COR-L47 (cell line): ENCODE measurements around the gene HTR2A.
"Not testable (repeated sequence)": the region's sequence is repeated elsewhere in the genome, so short reads cannot be mapped to it uniquely, and the experiment has no call there.

Experiments used
- DNase-seq: peaks from one replicate; lab custom pipeline; 2025; lab: John Stamatoyannopoulos, UW

Gene HTR2A

GRCh38 chr13:46804921-46805320 is 91.9 kb downstream of the HTR2A start:
- not testable (repeated sequence) for DNase-seq

DNA sequence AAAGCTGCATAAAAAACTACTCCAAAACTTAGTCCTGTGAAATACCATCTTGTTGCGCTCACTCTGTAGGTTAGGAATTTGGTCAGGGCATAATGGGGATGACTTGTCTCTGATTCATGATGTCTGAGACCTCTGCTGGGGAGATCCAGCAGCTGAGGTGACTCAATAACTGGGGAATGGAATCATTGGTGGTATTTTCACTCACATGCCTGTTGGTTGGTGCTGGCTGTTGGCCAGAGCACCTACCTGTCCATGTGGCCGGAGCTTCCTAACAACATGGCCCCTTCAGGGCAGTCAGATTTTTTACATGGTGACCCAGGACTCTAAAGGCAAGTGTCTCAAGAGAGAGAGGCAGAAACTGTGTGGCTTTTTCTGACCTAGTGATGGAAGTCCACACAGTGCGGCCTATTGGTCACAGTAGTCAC is 92.5 kb downstream of the HTR2A start:
- no peak for DNase-seq

GRCh38 chr13:46803586-46803985 is 93.3 kb downstream of the HTR2A start:
- DNase-seq = no peak

DNA sequence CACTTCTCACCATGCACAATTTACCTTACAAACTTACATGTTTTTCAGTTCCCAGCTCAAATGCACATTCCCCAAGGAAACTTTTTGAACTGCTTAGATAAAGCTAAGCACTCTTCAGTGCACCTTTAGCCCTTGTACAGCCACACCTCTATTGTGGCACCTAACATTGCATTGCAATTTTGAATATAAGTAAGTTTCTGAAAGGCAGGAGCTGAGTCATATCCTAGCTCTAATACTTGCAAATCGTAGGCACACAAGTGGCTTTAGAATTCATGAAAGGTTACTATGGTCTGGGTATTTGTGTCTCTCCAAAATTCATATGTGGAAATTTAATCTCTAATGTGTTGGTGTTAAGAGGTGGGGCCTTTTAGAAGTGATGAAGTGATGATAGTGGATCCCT is 95.0 kb downstream of the HTR2A start:
- DNase-seq = no peak

DNA sequence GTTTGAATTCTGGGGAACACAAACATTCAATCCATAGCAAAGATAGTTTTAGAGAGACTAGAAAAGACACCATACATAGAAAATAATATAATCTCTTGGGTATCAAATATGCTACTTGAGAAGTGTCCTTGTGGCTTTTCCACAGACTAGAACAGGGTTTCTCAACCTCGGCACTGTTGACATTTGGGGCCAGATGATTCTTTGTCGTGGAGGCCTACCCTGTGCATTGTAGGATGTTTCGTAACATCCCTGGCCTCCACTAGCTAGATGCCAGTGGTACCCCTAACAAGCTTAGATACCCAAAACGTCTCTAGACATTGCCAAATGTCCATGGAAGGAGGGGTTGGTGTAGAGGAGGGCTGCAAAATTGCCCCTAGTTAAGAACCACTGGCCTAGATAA is 97.7 kb downstream of the HTR2A start:
- no peak for DNase-seq

GRCh38 chr13:46797501-46798237 is 99.2 kb downstream of the HTR2A start:
- no peak for DNase-seq

DNA sequence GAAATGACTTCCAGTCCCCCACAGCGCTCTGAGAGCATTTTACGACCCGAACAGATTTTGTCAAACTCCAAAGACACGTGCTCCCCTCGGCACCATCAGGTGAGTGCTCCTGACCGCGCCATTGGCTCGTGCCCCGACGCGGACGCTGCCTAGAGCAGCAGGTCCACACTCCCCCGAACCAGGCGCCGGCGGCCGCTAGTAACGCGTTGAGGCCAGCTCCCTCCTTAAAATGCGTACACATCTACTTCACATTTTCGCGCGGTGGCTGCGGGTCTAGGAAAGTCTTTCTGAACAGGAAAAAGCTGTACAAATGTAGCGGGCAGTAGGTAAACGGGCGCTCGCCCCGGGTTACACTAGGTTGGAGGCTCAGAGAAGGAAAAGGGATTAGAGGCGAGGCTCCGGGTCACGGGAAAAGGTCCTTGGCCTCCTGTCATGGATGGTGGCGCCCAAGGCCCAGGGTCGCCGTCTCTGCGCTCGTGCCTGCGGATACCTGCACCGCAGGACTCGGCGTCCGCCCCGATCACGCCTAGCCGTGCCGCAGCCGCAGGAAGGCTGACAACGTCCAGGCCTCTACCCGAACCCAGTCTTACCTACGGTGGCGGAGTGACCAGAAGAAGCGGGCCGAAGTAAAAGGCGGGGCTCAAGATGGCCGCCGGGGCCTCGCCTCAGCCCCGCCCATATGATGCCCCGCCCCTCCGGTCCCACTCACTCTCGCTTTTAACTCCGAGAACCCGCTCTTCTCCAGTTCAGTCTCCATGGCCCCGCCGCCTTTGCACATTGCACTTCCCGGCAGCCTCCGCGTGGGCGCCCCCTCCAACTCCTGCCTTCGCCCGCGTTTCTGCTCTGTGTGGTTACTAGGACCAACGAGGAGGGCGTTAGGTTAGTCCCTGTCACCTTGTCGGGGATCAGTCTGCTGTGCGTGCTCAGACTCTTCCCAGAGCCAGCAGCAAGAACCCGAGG is 100.1 kb downstream of the HTR2A start, which contains the start of gene ESD:
Gene ESD (minus strand): TSS at position 647 of the 960 bp plus-strand sequence. CDS start 5,748 bp downstream, outside the sequence.
- DNase-seq = peak; percentile 96

GRCh38 chr13:46796129-46796514 is 100.7 kb downstream of the HTR2A start:
- no peak for DNase-seq

GRCh38 chr13:46795321-46795720 is 101.5 kb downstream of the HTR2A start:
- no peak for DNase-seq

- DNase-seq = no peak
Measured at GRCh38 chr13:46783504-46783903, 113.3 kb downstream of the HTR2A start.

GRCh38 chr13:46782691-46783090 is 114.2 kb downstream of the HTR2A start:
- DNase-seq = no peak

DNA sequence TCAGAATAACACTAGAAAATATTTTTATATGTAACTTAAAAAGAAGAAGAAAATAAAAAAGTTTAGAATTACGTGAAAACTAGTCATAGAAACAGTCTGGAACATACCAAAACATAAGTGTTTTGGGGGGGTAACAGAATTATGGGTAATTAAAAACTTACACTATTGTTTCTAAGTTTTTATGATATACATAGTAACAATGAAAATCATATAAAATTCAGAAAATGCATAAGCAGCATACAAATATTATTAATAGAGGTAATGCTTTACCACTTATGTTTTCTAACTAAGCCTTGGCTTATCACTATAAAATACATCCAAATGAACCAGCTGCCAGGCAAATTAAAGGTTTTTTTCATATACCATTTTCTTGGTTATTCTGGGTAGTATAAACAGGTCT is 114.8 kb downstream of the HTR2A start:
- no peak for DNase-seq
